ENCODE measurements around the gene HTATSF1.

GRCh38 chrX:136542281-136542680 is 44.9 kb downstream of the HTATSF1 start:
- TF ChIP-seq CTCF (IDR thresholded peaks at IDR 0.05; ENCODE audit: insufficient read depth, low read depth, low read length) (no peak), EZH2 (IDR thresholded peaks at IDR 0.05; ENCODE audit: insufficient read depth, low read length) (no peak)

Data from astrocyte (in vitro differentiated cells and primary cell).